ENCODE data around the gene KCNN3.

DNA sequence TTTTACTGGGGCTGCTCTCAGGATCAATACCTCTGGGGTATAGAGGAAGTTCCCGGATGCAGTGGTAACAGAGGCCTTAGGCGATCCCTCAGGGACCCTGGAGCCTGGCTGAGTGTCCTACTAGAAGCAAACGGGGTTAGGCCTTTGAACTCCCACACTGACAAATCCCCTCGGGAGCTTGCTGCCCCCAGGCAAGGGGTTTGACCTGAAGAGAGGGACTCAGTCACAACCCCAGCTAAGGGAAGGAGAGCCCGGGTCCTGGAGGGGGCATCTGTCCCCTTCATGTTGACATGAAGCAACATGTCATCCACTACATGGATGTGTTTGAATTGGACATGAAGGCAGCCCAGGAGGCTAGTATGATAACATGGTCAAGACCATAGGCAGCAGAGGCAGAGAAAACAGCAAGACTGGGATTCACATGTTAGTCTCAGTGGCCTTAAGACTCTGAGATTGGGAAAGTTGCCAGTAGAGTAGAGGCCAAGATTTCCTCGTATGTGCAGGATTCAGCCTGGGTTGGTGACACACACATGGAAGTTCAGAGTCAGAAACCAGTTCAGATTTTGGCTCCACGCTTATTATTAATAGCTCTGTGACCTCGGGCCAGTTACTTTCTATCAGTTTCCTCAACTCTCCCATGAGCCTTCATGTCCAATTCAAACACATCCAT is 101.5 kb downstream of the KCNN3 start:
- TF ChIP-seq, protein P1, sequence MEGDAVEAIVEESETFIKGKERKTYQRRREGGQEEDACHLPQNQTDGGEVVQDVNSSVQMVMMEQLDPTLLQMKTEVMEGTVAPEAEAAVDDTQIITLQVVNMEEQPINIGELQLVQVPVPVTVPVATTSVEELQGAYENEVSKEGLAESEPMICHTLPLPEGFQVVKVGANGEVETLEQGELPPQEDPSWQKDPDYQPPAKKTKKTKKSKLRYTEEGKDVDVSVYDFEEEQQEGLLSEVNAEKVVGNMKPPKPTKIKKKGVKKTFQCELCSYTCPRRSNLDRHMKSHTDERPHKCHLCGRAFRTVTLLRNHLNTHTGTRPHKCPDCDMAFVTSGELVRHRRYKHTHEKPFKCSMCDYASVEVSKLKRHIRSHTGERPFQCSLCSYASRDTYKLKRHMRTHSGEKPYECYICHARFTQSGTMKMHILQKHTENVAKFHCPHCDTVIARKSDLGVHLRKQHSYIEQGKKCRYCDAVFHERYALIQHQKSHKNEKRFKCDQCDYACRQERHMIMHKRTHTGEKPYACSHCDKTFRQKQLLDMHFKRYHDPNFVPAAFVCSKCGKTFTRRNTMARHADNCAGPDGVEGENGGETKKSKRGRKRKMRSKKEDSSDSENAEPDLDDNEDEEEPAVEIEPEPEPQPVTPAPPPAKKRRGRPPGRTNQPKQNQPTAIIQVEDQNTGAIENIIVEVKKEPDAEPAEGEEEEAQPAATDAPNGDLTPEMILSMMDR (IDR thresholded peaks at IDR 0.05; ENCODE audit: low read length), result no peak
- TF ChIP-seq EZH2 (optimal IDR thresholded peaks at IDR 0.05; ENCODE audit: low read depth, low read length), result no peak
